ENCODE measurements around the gene JAK3.
A peak's percentile ranks its signal among the peaks of the same experiment; 100 is the strongest.

JAK3 gene

DNA sequence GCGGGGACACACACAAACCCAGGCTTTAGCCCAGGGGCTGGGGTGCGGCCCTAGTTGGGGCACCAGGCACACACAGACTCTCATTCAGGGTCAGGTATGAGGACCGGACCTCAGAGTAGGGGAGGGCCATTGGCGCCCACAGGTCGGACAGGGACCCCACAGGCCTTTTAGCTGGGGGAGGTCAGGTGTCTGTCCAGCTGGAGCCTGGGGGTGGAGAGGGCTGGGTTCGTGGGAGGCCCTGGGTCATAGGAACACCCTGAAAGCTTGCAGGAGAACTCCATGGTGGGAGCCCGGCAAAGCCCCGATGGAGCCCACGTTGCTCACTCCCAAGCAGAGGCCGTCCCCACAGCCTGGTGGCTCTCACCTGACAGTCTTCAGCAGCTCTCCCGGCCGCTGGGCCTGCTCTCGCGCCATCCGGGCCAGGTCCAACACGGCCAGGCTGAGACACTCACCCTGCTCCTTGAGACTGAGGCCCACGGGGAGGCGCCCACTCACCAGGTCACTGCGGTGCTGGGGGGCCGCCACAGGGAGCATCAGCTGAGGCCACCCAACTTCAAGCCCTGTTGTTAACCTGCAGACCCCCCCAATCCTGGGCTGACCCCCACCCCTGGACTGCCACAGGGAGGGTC, 5.0 kb downstream of the JAK3 start:
- TF ChIP-seq ZFP3 (CRISPR knock-in tag; IDR thresholded peaks at IDR 0.05) (no peak), PPARA (CRISPR knock-in tag; IDR thresholded peaks at IDR 0.05; ENCODE audit: borderline replicate concordance) (no peak), OSR1 (CRISPR knock-in tag; IDR thresholded peaks at IDR 0.05) (no peak), ISL1 (CRISPR knock-in tag; IDR thresholded peaks at IDR 0.05) (no peak), ZNF565 (CRISPR knock-in tag; conservative IDR thresholded peaks at IDR 0.05; ENCODE audit: low read depth) (no peak)
- TF ChIP-seq, protein P1, sequence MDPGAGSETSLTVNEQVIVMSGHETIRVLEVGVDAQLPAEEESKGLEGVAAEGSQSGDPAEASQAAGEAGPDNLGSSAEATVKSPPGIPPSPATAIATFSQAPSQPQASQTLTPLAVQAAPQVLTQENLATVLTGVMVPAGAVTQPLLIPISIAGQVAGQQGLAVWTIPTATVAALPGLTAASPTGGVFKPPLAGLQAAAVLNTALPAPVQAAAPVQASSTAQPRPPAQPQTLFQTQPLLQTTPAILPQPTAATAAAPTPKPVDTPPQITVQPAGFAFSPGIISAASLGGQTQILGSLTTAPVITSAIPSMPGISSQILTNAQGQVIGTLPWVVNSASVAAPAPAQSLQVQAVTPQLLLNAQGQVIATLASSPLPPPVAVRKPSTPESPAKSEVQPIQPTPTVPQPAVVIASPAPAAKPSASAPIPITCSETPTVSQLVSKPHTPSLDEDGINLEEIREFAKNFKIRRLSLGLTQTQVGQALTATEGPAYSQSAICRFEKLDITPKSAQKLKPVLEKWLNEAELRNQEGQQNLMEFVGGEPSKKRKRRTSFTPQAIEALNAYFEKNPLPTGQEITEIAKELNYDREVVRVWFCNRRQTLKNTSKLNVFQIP (CRISPR knock-in tag; IDR thresholded peaks at IDR 0.05; ENCODE audit: borderline replicate concordance, low read depth), result no peak
- TF ChIP-seq, protein P2, sequence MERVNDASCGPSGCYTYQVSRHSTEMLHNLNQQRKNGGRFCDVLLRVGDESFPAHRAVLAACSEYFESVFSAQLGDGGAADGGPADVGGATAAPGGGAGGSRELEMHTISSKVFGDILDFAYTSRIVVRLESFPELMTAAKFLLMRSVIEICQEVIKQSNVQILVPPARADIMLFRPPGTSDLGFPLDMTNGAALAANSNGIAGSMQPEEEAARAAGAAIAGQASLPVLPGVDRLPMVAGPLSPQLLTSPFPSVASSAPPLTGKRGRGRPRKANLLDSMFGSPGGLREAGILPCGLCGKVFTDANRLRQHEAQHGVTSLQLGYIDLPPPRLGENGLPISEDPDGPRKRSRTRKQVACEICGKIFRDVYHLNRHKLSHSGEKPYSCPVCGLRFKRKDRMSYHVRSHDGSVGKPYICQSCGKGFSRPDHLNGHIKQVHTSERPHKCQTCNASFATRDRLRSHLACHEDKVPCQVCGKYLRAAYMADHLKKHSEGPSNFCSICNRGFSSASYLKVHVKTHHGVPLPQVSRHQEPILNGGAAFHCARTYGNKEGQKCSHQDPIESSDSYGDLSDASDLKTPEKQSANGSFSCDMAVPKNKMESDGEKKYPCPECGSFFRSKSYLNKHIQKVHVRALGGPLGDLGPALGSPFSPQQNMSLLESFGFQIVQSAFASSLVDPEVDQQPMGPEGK (CRISPR knock-in tag; IDR thresholded peaks at IDR 0.05; ENCODE audit: borderline replicate concordance), result no peak
- TF ChIP-seq, protein P3, sequence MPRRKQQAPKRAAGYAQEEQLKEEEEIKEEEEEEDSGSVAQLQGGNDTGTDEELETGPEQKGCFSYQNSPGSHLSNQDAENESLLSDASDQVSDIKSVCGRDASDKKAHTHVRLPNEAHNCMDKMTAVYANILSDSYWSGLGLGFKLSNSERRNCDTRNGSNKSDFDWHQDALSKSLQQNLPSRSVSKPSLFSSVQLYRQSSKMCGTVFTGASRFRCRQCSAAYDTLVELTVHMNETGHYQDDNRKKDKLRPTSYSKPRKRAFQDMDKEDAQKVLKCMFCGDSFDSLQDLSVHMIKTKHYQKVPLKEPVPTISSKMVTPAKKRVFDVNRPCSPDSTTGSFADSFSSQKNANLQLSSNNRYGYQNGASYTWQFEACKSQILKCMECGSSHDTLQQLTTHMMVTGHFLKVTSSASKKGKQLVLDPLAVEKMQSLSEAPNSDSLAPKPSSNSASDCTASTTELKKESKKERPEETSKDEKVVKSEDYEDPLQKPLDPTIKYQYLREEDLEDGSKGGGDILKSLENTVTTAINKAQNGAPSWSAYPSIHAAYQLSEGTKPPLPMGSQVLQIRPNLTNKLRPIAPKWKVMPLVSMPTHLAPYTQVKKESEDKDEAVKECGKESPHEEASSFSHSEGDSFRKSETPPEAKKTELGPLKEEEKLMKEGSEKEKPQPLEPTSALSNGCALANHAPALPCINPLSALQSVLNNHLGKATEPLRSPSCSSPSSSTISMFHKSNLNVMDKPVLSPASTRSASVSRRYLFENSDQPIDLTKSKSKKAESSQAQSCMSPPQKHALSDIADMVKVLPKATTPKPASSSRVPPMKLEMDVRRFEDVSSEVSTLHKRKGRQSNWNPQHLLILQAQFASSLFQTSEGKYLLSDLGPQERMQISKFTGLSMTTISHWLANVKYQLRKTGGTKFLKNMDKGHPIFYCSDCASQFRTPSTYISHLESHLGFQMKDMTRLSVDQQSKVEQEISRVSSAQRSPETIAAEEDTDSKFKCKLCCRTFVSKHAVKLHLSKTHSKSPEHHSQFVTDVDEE (CRISPR knock-in tag; IDR thresholded peaks at IDR 0.05), result no peak
- ATAC-seq, result no peak

DNA sequence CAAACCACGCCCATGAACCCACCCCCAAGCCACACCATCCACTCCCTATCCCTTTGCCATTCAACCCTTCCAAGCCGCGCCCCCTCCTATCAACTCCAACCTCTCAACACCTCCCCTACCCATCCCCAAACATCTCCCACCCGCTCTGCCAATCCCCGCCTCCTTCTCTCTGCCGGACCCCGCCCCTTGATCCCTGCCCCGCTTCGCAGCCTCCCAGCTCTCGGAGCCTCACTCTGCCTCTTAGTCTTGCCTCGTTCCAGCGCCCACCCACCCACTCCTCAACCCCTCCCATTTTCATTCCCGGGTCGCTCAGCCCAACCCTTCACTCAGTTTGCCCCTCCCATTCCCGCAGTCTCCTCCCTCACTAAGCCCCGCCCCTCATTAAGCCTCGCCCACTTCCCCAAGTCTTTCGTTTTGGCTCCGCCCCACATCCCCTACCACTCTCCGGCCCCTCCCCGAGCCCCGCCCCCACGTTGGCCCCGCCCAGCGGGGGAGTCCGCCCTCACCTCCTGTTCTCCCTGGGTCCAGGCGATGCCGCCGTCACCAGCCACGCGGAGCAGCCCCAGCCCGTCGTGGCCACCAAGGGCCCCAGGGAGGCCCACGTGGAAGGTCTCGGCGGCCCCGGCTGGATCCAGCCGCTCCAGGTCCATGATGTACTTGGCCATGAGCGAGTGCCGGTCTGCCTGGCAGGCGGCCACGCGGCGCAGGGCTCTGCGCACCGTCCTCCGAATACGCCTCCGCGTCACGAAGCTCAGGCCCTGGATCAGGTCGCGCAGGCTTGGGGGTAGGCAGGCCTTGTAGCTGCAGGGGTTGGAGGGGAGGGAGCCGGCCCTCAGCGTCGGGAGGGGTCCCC, 5.7 kb downstream of the JAK3 start:
- TF ChIP-seq, protein P3 (CRISPR knock-in tag; IDR thresholded peaks at IDR 0.05), result no peak
- TF ChIP-seq BACH2 (CRISPR knock-in tag; IDR thresholded peaks at IDR 0.05; ENCODE audit: borderline replicate concordance) (no peak), RARB (CRISPR knock-in tag; IDR thresholded peaks at IDR 0.05) (no peak), TCF4 (CRISPR knock-in tag; IDR thresholded peaks at IDR 0.05; ENCODE audit: borderline replicate concordance) (no peak), ZNF70 (CRISPR knock-in tag; IDR thresholded peaks at IDR 0.05) (no peak; the same call in 1 of the 2 replicates), ARNTL (CRISPR knock-in tag; IDR thresholded peaks at IDR 0.05; ENCODE audit: borderline replicate concordance, low read depth) (no peak), ZNF8 (CRISPR knock-in tag; IDR thresholded peaks at IDR 0.05) (no peak), TOX (CRISPR knock-in tag; IDR thresholded peaks at IDR 0.05; ENCODE audit: borderline replicate concordance) (no peak), ZFP30 (CRISPR knock-in tag; IDR thresholded peaks at IDR 0.05) (no peak), ZC3H10 (CRISPR knock-in tag; IDR thresholded peaks at IDR 0.05) (no peak)
- TF ChIP-seq, protein P1 (CRISPR knock-in tag; IDR thresholded peaks at IDR 0.05; ENCODE audit: borderline replicate concordance, low read depth), result no peak
- TF ChIP-seq, protein P4, sequence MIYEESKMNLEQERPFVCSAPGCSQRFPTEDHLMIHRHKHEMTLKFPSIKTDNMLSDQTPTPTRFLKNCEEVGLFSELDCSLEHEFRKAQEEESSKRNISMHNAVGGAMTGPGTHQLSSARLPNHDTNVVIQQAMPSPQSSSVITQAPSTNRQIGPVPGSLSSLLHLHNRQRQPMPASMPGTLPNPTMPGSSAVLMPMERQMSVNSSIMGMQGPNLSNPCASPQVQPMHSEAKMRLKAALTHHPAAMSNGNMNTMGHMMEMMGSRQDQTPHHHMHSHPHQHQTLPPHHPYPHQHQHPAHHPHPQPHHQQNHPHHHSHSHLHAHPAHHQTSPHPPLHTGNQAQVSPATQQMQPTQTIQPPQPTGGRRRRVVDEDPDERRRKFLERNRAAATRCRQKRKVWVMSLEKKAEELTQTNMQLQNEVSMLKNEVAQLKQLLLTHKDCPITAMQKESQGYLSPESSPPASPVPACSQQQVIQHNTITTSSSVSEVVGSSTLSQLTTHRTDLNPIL (CRISPR knock-in tag; IDR thresholded peaks at IDR 0.05; ENCODE audit: low read depth), result no peak
- TF ChIP-seq, protein P5, sequence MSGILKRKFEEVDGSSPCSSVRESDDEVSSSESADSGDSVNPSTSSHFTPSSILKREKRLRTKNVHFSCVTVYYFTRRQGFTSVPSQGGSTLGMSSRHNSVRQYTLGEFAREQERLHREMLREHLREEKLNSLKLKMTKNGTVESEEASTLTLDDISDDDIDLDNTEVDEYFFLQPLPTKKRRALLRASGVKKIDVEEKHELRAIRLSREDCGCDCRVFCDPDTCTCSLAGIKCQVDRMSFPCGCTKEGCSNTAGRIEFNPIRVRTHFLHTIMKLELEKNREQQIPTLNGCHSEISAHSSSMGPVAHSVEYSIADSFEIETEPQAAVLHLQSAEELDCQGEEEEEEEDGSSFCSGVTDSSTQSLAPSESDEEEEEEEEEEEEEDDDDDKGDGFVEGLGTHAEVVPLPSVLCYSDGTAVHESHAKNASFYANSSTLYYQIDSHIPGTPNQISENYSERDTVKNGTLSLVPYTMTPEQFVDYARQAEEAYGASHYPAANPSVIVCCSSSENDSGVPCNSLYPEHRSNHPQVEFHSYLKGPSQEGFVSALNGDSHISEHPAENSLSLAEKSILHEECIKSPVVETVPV (CRISPR knock-in tag; IDR thresholded peaks at IDR 0.05), result no peak
- TF ChIP-seq, protein P2 (CRISPR knock-in tag; IDR thresholded peaks at IDR 0.05; ENCODE audit: borderline replicate concordance), result no peak
- peak; percentile 83 for ATAC-seq

All from SK-N-SH treated with all-trans-retinoic acid at 6 μM for 48 hours (cell line).